HEK293T (cell line): ENCODE data around the gene MORN1.

Source experiments
- ARNT ChIP-seq: fragments of 450-650 bp; IDR thresholded peaks from 2 replicates; pipeline ENCODE4 v1.6.1; 2017; ENCODE audit warnings: mild to moderate bottlenecking
- BHLHE40 ChIP-seq: fragments of 450-650 bp; IDR thresholded peaks from 2 replicates; pipeline ENCODE4 v1.6.1; 2016; ENCODE audit warnings: mild to moderate bottlenecking, moderate library complexity, borderline replicate concordance
- CTBP1 ChIP-seq: fragments of 450-650 bp; IDR thresholded peaks from 2 replicates; pipeline ENCODE4 v1.6.1; 2016; ENCODE audit warnings: borderline replicate concordance
- ELF4 ChIP-seq: fragments of 450-650 bp; IDR thresholded peaks from 2 replicates; pipeline ENCODE4 v1.6.1; 2017; ENCODE audit warnings: antibody characterized with exemption
- FOXK2 ChIP-seq: fragments of 450-650 bp; IDR thresholded peaks from 2 replicates; pipeline ENCODE4 v1.6.1; 2016; ENCODE audit warnings: mild to moderate bottlenecking
- FOXM1 ChIP-seq: fragments of 450-650 bp; IDR thresholded peaks from 2 replicates; pipeline ENCODE4 v1.6.1; 2017; ENCODE audit warnings: mild to moderate bottlenecking, borderline replicate concordance
- HDGF ChIP-seq: fragments of 450-650 bp; IDR thresholded peaks from 2 replicates; pipeline ENCODE4 v1.6.1; 2017; ENCODE audit warnings: antibody characterized with exemption, borderline replicate concordance
- L3MBTL2 ChIP-seq: fragments of 450-650 bp; conservative IDR thresholded peaks from 2 replicates; pipeline ENCODE4 v1.6.1; 2016; ENCODE audit warnings: mild to moderate bottlenecking
- SP1 ChIP-seq: fragments of 450-650 bp; IDR thresholded peaks from 2 replicates; pipeline ENCODE4 v1.6.1; 2017
- TARDBP ChIP-seq: fragments of 450-650 bp; IDR thresholded peaks from 2 replicates; pipeline ENCODE4 v1.6.1; 2016
- ZNF384 ChIP-seq: fragments of 450-650 bp; IDR thresholded peaks from 2 replicates; pipeline ENCODE4 v1.6.1; 2016

GRCh38 chr1:2435746-2436355, 44.5 kb upstream of the MORN1 start:
- no peak for TF ChIP-seq TARDBP
- no peak for TF ChIP-seq ZNF384
- TF ChIP-seq SP1 = no peak
- no peak for TF ChIP-seq FOXK2
- TF ChIP-seq BHLHE40 = no peak
- TF ChIP-seq ARNT = no peak
- no peak for TF ChIP-seq ELF4
- no peak for TF ChIP-seq CTBP1
- TF ChIP-seq HDGF = no peak
- TF ChIP-seq L3MBTL2 = no peak
- no peak for TF ChIP-seq FOXM1
